Caco-2 (cell line): ENCODE measurements around the gene LYST. TPM values are rescaled to one million over a fixed set of nuclear protein-coding genes. Genes with fewer than 3 reads are reported as not detected.
A peak's percentile ranks its signal among the peaks of the same experiment; 100 is the strongest.
"Not testable (repeated sequence)": the region's sequence is repeated elsewhere in the genome, so short reads cannot be mapped to it uniquely, and the experiment has no call there.

Experiments used
- BruUV-seq: library from RNA; stranded (reverse); fragments of 400-500 nt; replicated peaks from 2 replicates; lab custom pipeline; 2021; lab: Mats Ljungman, UMichigan
- CTCF ChIA-PET: fragments of 300-600 bp; sonication (Branson Sonifier 250); formaldehyde crosslinking; loops from one replicate; lab custom pipeline; 2022; ENCODE audit warnings: antibody characterized with exemption; lab: Charles Lee
- POLR2A ChIA-PET: fragments of 300-600 bp; sonication (Branson Sonifier 250); formaldehyde crosslinking; loops from one replicate; lab custom pipeline; 2022; ENCODE audit warnings: antibody characterized with exemption; lab: Charles Lee
- DNase-seq, 2 experiments: peaks; one replicate each; pipeline versions ENCODE4 v3.0.0 to v3.0.0-alpha.2; 2020 to 2022
- H3K27me3 ChIP-seq: replicated peaks from 2 replicates; pipeline ENCODE4 v1.6.0; 2011; ENCODE audit warnings: low read length; ENCODE audit not compliant: control insufficient read depth, insufficient read depth
- H3K36me3 ChIP-seq: 2 replicates; pipeline ENCODE4 v1.5.1; 2011; ENCODE audit warnings: low read length; ENCODE audit not compliant: control insufficient read depth, insufficient read depth
- H3K4me1 ChIP-seq: fragments of 250-450 bp; sonication (Bioruptor Pico); 2 replicates; pipeline ENCODE4 v1.5.1; 2020; ENCODE audit warnings: mild to moderate bottlenecking
- H3K4me3 ChIP-seq: 2 replicates; pipeline ENCODE4 v1.5.1; 2011; ENCODE audit warnings: low read depth, mild to moderate bottlenecking, control low read depth, low read length
- H3K9me3 ChIP-seq: fragments of 250-450 bp; sonication (Bioruptor Pico); 2 replicates; pipeline ENCODE4 v1.5.1; 2020; ENCODE audit warnings: mild to moderate bottlenecking, moderate library complexity
- H3K27ac Mint-ChIP-seq: one replicate; pipeline ENCODE4 v1.8.0; 2022; ENCODE audit warnings: mixed read lengths; ENCODE audit not compliant: unreplicated experiment
- H3K27me3 Mint-ChIP-seq: one replicate; pipeline ENCODE4 v1.8.0; 2022; ENCODE audit warnings: mixed read lengths; ENCODE audit not compliant: insufficient read depth, unreplicated experiment
- H3K36me3 Mint-ChIP-seq: one replicate; pipeline ENCODE4 v1.8.0; 2022; ENCODE audit warnings: mild to moderate bottlenecking, mixed read lengths; ENCODE audit not compliant: insufficient read depth, unreplicated experiment
- H3K4me1 Mint-ChIP-seq: one replicate; pipeline ENCODE4 v1.8.0; 2022; ENCODE audit warnings: low read depth, mixed read lengths; ENCODE audit not compliant: unreplicated experiment
- H3K4me3 Mint-ChIP-seq: one replicate; pipeline ENCODE4 v1.8.0; 2022; ENCODE audit warnings: mild to moderate bottlenecking, moderate library complexity, mixed read lengths; ENCODE audit not compliant: unreplicated experiment
- H3K9me3 Mint-ChIP-seq: one replicate; pipeline ENCODE4 v1.8.0; 2022; ENCODE audit warnings: mixed read lengths; ENCODE audit not compliant: unreplicated experiment
- intact Hi-C: fragments of 100-400 bp; cut with micrococcal nuclease; formaldehyde crosslinking; loops from one replicate; pipeline ENCODE4 v1.10.0; 2022; ENCODE audit not compliant: unreplicated experiment
- total RNA-seq: library from RNA; stranded (reverse); gene quantifications from 2 replicates; pipeline ENCODE4 v1.2.3, GENCODE V29; 2022
- TF ChIP-seq, protein P1 (sequence below), 2 experiments: fragments of 200-600 bp in 1 of 2; IDR thresholded peaks; 1 replicate in 1 of 2; 2 replicates in 1 of 2; pipeline versions ENCODE4 v1.5.1 to v1.8.0; 2011 to 2022; ENCODE audit warnings: antibody characterized with exemption in 1 of 2, control low read depth in 1 of 2, inconsistent platforms in 1 of 2, low read depth in 1 of 2, low read length in 1 of 2, mild to moderate bottlenecking in 1 of 2, moderate library complexity in 1 of 2; ENCODE audit not compliant: insufficient read depth in 1 of 2, severe bottlenecking in 1 of 2, unreplicated experiment in 1 of 2

The LYST gene
- total RNA-seq, 1 experiment from 2014 or later: 5.6 TPM

DNA sequence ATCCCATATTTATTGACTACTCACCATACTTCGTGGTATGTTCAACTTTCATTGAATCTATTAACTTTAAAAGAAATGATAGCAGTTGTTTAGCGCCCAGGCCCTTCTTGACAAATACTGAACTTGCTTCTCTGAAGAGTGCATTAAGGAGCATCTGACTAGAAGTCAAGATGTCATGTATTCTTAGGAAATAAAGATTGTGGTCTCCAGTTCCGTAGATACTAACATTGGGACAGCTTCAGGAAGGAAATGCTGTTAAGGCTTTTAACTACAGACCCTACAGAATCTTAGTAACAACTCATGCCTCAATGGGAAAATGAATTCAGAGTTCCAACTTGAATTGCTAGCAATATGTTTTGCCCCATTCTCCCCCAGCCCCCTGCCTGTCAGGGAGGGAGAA lies 14.8 kb downstream of the LYST start:
- ChIA-PET CTCF (no interaction called here), POLR2A (no interaction called here)
- H3K27me3 ChIP-seq: no peaks in the 10 kb centered on the region
- H3K4me3 ChIP-seq: no peak overlapping the region
- H3K27ac Mint-ChIP-seq: no peak overlapping the region
- intact Hi-C loops: no loop called here
- no TSS peak for BruUV-seq
- no peak for DNase-seq
- no peaks in the 10 kb centered on the region for H3K36me3 Mint-ChIP-seq
- peaks cover 5% of the 10 kb centered on the region for H3K27me3 Mint-ChIP-seq
- no peak overlapping the region for H3K4me3 Mint-ChIP-seq
- H3K9me3 Mint-ChIP-seq: peaks cover 10% of the 10 kb centered on the region
- H3K4me1 Mint-ChIP-seq: peaks cover 9% of the 10 kb centered on the region
- no peaks in the 10 kb centered on the region for H3K9me3 ChIP-seq
- TF ChIP-seq, protein P1, sequence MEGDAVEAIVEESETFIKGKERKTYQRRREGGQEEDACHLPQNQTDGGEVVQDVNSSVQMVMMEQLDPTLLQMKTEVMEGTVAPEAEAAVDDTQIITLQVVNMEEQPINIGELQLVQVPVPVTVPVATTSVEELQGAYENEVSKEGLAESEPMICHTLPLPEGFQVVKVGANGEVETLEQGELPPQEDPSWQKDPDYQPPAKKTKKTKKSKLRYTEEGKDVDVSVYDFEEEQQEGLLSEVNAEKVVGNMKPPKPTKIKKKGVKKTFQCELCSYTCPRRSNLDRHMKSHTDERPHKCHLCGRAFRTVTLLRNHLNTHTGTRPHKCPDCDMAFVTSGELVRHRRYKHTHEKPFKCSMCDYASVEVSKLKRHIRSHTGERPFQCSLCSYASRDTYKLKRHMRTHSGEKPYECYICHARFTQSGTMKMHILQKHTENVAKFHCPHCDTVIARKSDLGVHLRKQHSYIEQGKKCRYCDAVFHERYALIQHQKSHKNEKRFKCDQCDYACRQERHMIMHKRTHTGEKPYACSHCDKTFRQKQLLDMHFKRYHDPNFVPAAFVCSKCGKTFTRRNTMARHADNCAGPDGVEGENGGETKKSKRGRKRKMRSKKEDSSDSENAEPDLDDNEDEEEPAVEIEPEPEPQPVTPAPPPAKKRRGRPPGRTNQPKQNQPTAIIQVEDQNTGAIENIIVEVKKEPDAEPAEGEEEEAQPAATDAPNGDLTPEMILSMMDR (IDR thresholded peaks at IDR 0.05; ENCODE audit: insufficient read depth in 1 of 2, low read depth in 1 of 2, low read length in 1 of 2, severe bottlenecking in 1 of 2, unreplicated experiment in 1 of 2): no peak
- H3K36me3 ChIP-seq: no peaks in the 10 kb centered on the region
- H3K4me1 ChIP-seq: no peaks in the 10 kb centered on the region

DNA sequence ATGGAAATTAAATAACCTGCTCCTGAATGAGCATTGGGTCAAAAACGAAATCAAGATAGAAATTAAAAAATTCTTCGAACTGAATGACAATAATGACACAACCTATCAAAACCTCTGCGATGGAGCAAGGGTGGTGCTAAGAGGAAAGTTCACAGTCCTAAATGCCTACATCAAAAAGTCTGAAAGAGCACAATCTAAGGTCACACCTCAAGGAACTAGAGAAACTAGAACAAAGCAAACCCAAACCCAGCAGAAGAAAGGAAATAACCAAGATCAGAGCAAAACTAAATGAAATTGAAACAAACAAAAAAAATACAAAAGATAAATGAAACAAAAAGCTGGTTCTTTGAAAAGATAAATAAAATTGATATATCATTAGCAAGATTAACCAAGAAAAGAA lies 18.5 kb downstream of the LYST start:
- H3K4me1 ChIP-seq, POLR2A ChIA-PET, H3K4me3 ChIP-seq, H3K27me3 Mint-ChIP-seq, H3K36me3 Mint-ChIP-seq, H3K4me3 Mint-ChIP-seq, H3K27me3 ChIP-seq, H3K27ac Mint-ChIP-seq, DNase-seq, H3K36me3 ChIP-seq, H3K9me3 ChIP-seq, H3K9me3 Mint-ChIP-seq, BruUV-seq, CTCF ChIA-PET: not testable (repeated sequence)
- intact Hi-C loops: loop anchor here (10.0 kb wide), 1 partner anchor 203 kb away; the partner anchor contains the start of gene GNG4
- H3K4me1 Mint-ChIP-seq: peaks cover 15% of the 10 kb centered on the region

DNA sequence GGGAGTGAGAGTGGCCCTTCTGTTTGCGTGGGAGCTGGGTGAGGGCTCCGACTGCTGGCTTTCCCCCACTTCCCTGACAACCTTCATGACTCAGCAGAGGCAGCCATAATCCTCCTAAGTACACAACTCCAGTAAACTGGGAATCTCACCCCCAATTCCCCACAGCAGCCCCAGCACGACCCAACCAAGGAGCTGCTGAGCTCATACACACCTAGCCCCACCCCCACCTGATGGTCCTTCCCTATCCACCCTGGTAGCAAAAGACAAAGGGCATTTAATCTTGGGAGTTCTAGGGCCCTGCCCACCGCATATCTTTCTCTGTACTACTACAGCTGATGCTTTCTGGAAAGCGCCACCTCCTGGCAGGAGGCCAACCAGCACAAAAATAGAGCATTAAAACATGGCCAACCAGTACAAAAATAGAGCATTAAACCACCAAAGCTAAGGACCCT lies 21.0 kb downstream of the LYST start:
- CTCF ChIA-PET: interaction anchor here (0.6 to 1.2 kb wide), 4 partner anchors 25 to 518 kb away, joined by 3 to 10 read pairs (median 4); partner anchors contain the start of genes ARID4B and GGPS1
- H3K9me3 Mint-ChIP-seq, H3K36me3 Mint-ChIP-seq, H3K4me3 Mint-ChIP-seq, H3K27me3 ChIP-seq, BruUV-seq, POLR2A ChIA-PET, H3K36me3 ChIP-seq, H3K4me3 ChIP-seq, H3K27me3 Mint-ChIP-seq, H3K9me3 ChIP-seq, H3K4me1 ChIP-seq: not testable (repeated sequence)
- H3K27ac Mint-ChIP-seq: peak overlapping the region; percentile 65
- H3K4me1 Mint-ChIP-seq: peaks cover 15% of the 10 kb centered on the region
- peak; percentile 14 to 34 for DNase-seq
- intact Hi-C loops: loop anchor here (10.0 kb wide), 1 partner anchor 201 kb away; the partner anchor contains the start of gene GNG4
- TF ChIP-seq, protein P1 (IDR thresholded peaks at IDR 0.05; ENCODE audit: insufficient read depth in 1 of 2, low read depth in 1 of 2, low read length in 1 of 2, severe bottlenecking in 1 of 2, unreplicated experiment in 1 of 2): peak in 1 of 2 experiments; percentile 16
